Measurements from ENCODE around the gene UBXN11. TPM values are rescaled to one million over a fixed set of nuclear protein-coding genes. Genes with fewer than 3 reads are reported as not detected.
"Not testable (repeated sequence)": the region's sequence is repeated elsewhere in the genome, so short reads cannot be mapped to it uniquely, and the experiment has no call there.

UBXN11 gene
- total RNA-seq, 1 donor from 2014 or later: 8.2 TPM

- no peak for DNase-seq (ENCODE audit: low spot score)
These were observed 658 bp downstream of the UBXN11 start for GRCh38 chr1:26305667-26306289.

GRCh38 chr1:26302733-26303405, 3.6 kb downstream of the UBXN11 start:
- peak; percentile 44 for DNase-seq (ENCODE audit: low spot score)

GRCh38 chr1:26300578-26301275, 5.7 kb downstream of the UBXN11 start:
- DNase-seq (ENCODE audit: low spot score): no peak

- no peak for DNase-seq (ENCODE audit: low spot score)
These were observed 8.7 kb downstream of the UBXN11 start for GRCh38 chr1:26297791-26298124.

GRCh38 chr1:26297057-26297790, 9.2 kb downstream of the UBXN11 start:
- DNase-seq (ENCODE audit: low spot score): no peak

GRCh38 chr1:26296340-26297056, 9.9 kb downstream of the UBXN11 start:
- no peak for DNase-seq (ENCODE audit: low spot score)

- no peak for DNase-seq (ENCODE audit: low spot score)
These were observed 11.0 kb downstream of the UBXN11 start for GRCh38 chr1:26295194-26296138.

GRCh38 chr1:26293911-26294463, 12.4 kb downstream of the UBXN11 start:
- no peak for DNase-seq (ENCODE audit: low spot score)

- not testable (repeated sequence) for DNase-seq (ENCODE audit: low spot score)
These were observed 13.7 kb downstream of the UBXN11 start for GRCh38 chr1:26292735-26293134.

- no peak for DNase-seq (ENCODE audit: low spot score)
These were observed 14.5 kb downstream of the UBXN11 start for GRCh38 chr1:26291939-26292338.

- no peak for DNase-seq (ENCODE audit: low spot score)
These were observed 15.0 kb downstream of the UBXN11 start for GRCh38 chr1:26291433-26291832.

- no peak for DNase-seq (ENCODE audit: low spot score)
These were observed 15.6 kb downstream of the UBXN11 start for GRCh38 chr1:26290882-26291261.

GRCh38 chr1:26290122-26290881, 16.1 kb downstream of the UBXN11 start:
- DNase-seq (ENCODE audit: low spot score): no peak

GRCh38 chr1:26289158-26290059, 17.0 kb downstream of the UBXN11 start:
- DNase-seq (ENCODE audit: low spot score): no peak

GRCh38 chr1:26288311-26288941, 18.0 kb downstream of the UBXN11 start:
- no peak for DNase-seq (ENCODE audit: low spot score)

- no peak for DNase-seq (ENCODE audit: low spot score)
These were observed 18.6 kb downstream of the UBXN11 start for GRCh38 chr1:26287811-26288210.

- DNase-seq (ENCODE audit: low spot score): no peak
These were observed 19.3 kb downstream of the UBXN11 start for GRCh38 chr1:26287033-26287711.
